Activated CD4-positive, alpha-beta memory T cell treated with anti-CD3 and anti-CD28 coated beads, Interleukin-2, amount 10 ng/mL, durations not matched to agents 7 days and 5 days (primary cell): Measurements from ENCODE around the gene QPCTL. TPM values are rescaled to one million over a fixed set of nuclear protein-coding genes. Genes with fewer than 3 reads are reported as not detected.
"Not testable (repeated sequence)": the region's sequence is repeated elsewhere in the genome, so short reads cannot be mapped to it uniquely, and the experiment has no call there.

Source experiments
- CTCF ChIA-PET: fragments of 350-600 bp; sonication (Branson Sonifier 250); formaldehyde crosslinking; loops from one replicate; lab custom pipeline; 2021; ENCODE audit warnings: antibody characterized with exemption, inconsistent platforms; lab: Charles Lee
- POLR2A ChIA-PET: fragments of 350-600 bp; sonication (Branson Sonifier 250); formaldehyde crosslinking; loops from one replicate; lab custom pipeline; 2021; ENCODE audit warnings: antibody characterized with exemption; lab: Charles Lee
- DNase-seq: peaks from one replicate; pipeline ENCODE4 v3.0.0-alpha.2; 2020
- H3K27ac Mint-ChIP-seq: one replicate; pipeline ENCODE4 v1.8.0; 2021; ENCODE audit warnings: mild to moderate bottlenecking, mixed read lengths
- H3K27me3 Mint-ChIP-seq: one replicate; pipeline ENCODE4 v1.8.0; 2021; ENCODE audit warnings: mixed read lengths
- H3K36me3 Mint-ChIP-seq: one replicate; pipeline ENCODE4 v1.8.0; 2021; ENCODE audit warnings: low read depth, mixed read lengths
- H3K4me1 Mint-ChIP-seq: one replicate; pipeline ENCODE4 v1.8.0; 2021; ENCODE audit warnings: mixed read lengths
- H3K4me3 Mint-ChIP-seq: one replicate; pipeline ENCODE4 v1.8.0; 2021; ENCODE audit warnings: mild to moderate bottlenecking, mixed read lengths
- H3K9me3 Mint-ChIP-seq: one replicate; pipeline ENCODE4 v1.8.0; 2021; ENCODE audit warnings: mixed read lengths
- total RNA-seq, 2 experiments: library from RNA; stranded (reverse); gene quantifications; one replicate each; pipeline ENCODE4 v1.2.3, GENCODE V29; 2021

The QPCTL gene
- total RNA-seq, 2 experiments from 2014 or later, result 9.1 to 11.9 TPM

DNA sequence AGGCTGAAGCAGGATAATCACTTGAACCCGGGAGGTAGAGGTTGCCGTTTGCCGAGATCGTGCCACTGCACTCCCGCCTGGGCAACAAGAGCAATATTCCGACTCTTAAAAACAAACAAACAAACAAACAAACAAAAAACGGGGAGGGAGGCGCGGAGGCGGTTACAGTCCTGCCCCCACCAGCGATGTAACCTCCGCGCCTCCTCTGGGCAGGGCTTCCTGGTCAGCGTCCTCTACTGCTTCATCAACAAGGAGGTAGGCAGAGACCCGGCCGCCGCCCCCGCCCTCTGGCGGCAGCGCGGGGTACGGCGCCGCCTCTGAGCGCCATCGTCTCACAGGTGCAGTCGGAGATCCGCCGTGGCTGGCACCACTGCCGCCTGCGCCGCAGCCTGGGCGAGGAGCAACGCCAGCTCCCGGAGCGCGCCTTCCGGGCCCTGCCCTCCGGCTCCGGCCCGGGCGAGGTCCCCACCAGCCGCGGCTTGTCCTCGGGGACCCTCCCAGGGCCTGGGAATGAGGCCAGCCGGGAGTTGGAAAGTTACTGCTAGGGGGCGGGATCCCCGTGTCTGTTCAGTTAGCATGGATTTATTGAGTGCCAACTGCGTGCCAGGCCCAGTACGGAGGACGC, 11.0 kb upstream of the QPCTL start:
- DNase-seq, result peak; percentile 93
- POLR2A ChIA-PET, result interaction anchor here (1.0 to 4.4 kb wide), 6 partner anchors 9 to 49 kb away, joined by 3 to 27 read pairs (median 6); partner anchors contain the start of genes QPCTL and SNRPD2

DNA sequence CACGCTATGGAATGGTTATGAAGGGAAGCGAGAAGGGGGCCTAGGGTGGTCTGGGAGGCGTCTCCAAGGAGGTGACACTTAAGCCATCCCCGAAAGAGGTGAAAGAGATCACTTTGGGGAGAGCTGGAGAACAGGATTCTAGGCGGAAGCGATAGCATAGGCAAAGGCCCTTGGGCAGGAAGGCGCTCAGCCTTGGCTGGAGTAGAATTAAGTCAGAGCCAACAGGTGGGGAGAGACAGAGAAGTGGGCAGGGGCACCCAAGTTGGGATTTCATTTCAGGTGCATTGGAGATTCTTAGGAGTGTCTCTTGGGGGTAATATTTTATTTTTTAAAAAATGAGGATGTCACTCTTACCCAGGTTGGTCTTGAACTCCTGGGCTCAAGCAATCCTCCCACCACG, 10.3 kb upstream of the QPCTL start:
- H3K4me1 Mint-ChIP-seq, result peaks cover 19% of the 10 kb centered on the region
- DNase-seq, result no peak
- POLR2A ChIA-PET, result interaction anchor here (1.0 to 4.4 kb wide), 4 partner anchors 8 to 48 kb away, joined by 3 to 27 read pairs (median 7); partner anchors contain the start of genes QPCTL and SNRPD2
- peaks cover 23% of the 10 kb centered on the region for H3K36me3 Mint-ChIP-seq
- CTCF ChIA-PET, result interaction anchor here (0.6 to 8.5 kb wide), 7 partner anchors 9 to 504 kb away, joined by 3 to 106 read pairs (median 3); partner anchors contain the start of genes BLOC1S3, QPCTL, SNRPD2 and TRAPPC6A
- peaks cover 6% of the 10 kb centered on the region for H3K27me3 Mint-ChIP-seq
- no peak overlapping the region for H3K27ac Mint-ChIP-seq
- no peak overlapping the region for H3K4me3 Mint-ChIP-seq
- H3K9me3 Mint-ChIP-seq, result no peaks in the 10 kb centered on the region

More for the DNA sequence above, 11.0 kb upstream of the QPCTL start:
- CTCF ChIA-PET, result interaction anchor here (0.6 to 8.5 kb wide), 10 partner anchors 10 to 503 kb away, joined by 3 to 106 read pairs (median 4); partner anchors contain the start of genes BLOC1S3, QPCTL, SNRPD2 and TRAPPC6A
- peak overlapping the region; percentile 76 for H3K27ac Mint-ChIP-seq
- H3K4me1 Mint-ChIP-seq, result peaks cover 23% of the 10 kb centered on the region
- peak overlapping the region; percentile 78 for H3K4me3 Mint-ChIP-seq
- peaks cover 6% of the 10 kb centered on the region for H3K27me3 Mint-ChIP-seq
- H3K9me3 Mint-ChIP-seq, result no peaks in the 10 kb centered on the region
- H3K36me3 Mint-ChIP-seq, result peaks cover 17% of the 10 kb centered on the region

DNA sequence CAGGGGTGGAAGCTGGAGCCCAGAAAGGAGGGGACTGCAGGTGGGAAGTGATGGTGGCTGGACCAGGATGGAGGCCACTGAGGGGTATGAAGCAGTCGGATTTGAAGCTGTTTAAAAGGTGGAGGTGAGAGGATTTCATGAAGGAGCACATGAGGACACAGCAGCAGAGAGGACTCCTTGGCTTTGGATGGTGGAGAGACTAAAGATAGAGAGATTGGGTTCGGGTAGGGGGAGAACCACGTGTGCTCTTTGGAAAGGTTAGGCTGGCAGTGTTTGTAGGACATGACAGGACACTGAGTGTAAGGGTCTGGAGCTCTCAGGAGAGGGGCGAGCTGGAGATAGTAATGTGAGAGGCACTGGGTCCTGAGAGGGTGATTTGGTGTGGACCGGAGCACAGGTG, 9.6 kb upstream of the QPCTL start:
- no peaks in the 10 kb centered on the region for H3K9me3 Mint-ChIP-seq
- H3K4me3 Mint-ChIP-seq, result no peak overlapping the region
- H3K27ac Mint-ChIP-seq, result no peak overlapping the region
- H3K4me1 Mint-ChIP-seq, result peaks cover 14% of the 10 kb centered on the region
- peaks cover 31% of the 10 kb centered on the region for H3K36me3 Mint-ChIP-seq
- DNase-seq, result no peak
- ChIA-PET CTCF (interaction anchor here (0.6 to 8.5 kb wide), 3 partner anchors 8 to 134 kb away, joined by 3 to 106 read pairs (median 4); partner anchors contain the start of genes QPCTL and SNRPD2), POLR2A (interaction anchor here (0.7 to 4.4 kb wide), 3 partner anchors 10 to 41 kb away, joined by 3 to 27 read pairs (median 3); partner anchors contain the start of genes QPCTL and SNRPD2)
- H3K27me3 Mint-ChIP-seq, result peaks cover 2% of the 10 kb centered on the region

DNA sequence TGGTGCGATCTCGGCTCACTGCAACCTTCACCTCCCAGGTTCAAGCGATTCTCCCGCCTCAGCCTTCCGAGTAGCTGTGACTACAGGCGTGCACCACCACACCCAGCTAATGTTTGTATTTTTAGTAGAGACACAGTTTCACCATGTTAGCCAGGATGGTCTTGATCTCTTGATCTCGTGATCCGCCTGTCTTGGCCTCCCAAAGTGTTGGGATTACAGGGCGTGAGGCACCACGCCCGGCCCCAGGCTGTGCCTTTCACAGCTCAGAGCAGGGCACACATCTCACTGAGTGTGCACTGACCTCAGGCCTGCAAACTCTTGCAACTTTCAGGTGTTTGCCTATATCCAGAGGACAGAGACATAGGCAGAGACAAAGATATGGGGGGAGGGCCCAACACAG, 7.4 kb upstream of the QPCTL start:
- POLR2A ChIA-PET, result not testable (repeated sequence)

DNA sequence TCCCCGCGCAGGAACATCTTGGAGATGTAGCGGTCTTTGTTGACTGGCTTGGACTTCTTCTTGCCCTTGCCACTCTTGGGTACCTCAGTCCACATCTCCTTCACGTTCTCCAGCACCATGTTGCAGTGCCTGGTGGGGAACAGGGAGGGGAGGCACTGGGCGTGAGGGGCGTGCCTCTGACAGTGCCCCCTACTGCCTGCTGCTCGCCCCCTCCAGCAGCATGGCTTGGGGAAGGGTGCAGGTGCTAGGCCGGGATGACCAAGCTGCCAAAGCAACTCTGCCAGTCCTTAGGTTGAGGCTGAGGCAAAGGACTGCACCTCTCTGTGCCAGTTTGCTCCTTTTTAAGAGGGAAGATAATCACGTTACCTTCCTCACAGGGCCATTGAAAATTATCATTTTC, 4.9 kb upstream of the QPCTL start:
- Mint-ChIP-seq H3K4me3 (no peak overlapping the region), H3K4me1 (peaks cover 19% of the 10 kb centered on the region), H3K9me3 (no peaks in the 10 kb centered on the region), H3K27me3 (no peaks in the 10 kb centered on the region), H3K27ac (no peak overlapping the region), H3K36me3 (peaks cover 47% of the 10 kb centered on the region)
- ChIA-PET CTCF (interaction anchor here (1.0 to 9.2 kb wide), 2 partner anchors 8 to 45 kb away, joined by 4 to 106 read pairs; no protein-coding TSS in a partner anchor), POLR2A (interaction anchor here (1.3 kb wide), 1 partner anchor 11 kb away, joined by 3 read pairs; no protein-coding TSS in a partner anchor)
- DNase-seq, result no peak

More for the DNA sequence above, 7.4 kb upstream of the QPCTL start:
- DNase-seq, CTCF ChIA-PET, H3K27me3 Mint-ChIP-seq, H3K9me3 Mint-ChIP-seq, H3K4me3 Mint-ChIP-seq, H3K27ac Mint-ChIP-seq: not testable (repeated sequence)
- H3K36me3 Mint-ChIP-seq, result peaks cover 43% of the 10 kb centered on the region
- peaks cover 18% of the 10 kb centered on the region for H3K4me1 Mint-ChIP-seq

DNA sequence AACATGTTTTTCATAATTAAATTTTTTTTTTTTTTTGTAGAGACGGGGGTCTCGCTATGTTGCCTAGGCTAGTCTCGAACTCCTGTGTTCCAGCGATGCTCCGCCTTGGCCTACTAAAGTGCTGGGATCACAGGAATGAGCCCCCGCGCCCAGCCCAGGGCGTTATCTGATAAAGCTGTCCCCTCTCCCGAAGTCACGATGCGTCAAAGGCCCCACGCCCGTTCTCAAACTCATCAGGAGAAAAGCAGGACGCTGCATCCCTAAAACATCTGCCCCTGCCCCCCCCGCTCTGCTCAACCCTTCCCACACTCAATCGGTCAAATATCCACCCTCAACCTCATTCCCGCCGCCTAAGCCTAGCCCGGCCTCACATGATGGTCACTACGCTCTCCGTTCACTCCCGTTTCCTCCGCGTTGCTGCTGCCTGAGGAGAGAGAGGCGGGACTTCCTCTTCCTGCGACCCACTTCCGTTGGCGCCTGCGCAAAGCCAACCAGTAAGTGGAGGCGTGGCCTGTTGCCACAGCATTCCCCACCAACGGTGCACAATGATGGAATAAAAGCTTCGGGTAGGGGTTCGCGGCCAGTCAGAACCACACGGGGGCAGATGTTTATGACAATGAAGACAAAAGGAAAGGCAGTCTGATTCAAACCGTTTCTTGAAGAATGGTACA, 815 bp upstream of the QPCTL start, which contains the start of gene SNRPD2:
Gene SNRPD2, minus strand, starts transcription at position 438 of the 671 bp plus-strand sequence. Its CDS starts 65 bp downstream, at position 373.
- Mint-ChIP-seq H3K36me3 (peaks cover 37% of the 10 kb centered on the region), H3K27me3 (no peaks in the 10 kb centered on the region), H3K4me1 (peaks cover 28% of the 10 kb centered on the region), H3K9me3 (no peaks in the 10 kb centered on the region), H3K4me3 (peak within 1 kb of the TSS; percentile 90), H3K27ac (peak within 1 kb of the TSS; percentile 89)
- CTCF ChIA-PET, result interaction anchor here (0.6 to 9.2 kb wide), 20 partner anchors 12 to 320 kb away, joined by 3 to 106 read pairs (median 4); partner anchors contain the start of genes EML2, FBXO46, FOXA3 and OPA3
- DNase-seq, result peak; percentile 94
- POLR2A ChIA-PET, result interaction anchor here (0.6 to 4.8 kb wide), 21 partner anchors 9 to 223 kb away, joined by 3 to 31 read pairs (median 4); partner anchors contain the start of genes OPA3, SIX5 and SYMPK

DNA sequence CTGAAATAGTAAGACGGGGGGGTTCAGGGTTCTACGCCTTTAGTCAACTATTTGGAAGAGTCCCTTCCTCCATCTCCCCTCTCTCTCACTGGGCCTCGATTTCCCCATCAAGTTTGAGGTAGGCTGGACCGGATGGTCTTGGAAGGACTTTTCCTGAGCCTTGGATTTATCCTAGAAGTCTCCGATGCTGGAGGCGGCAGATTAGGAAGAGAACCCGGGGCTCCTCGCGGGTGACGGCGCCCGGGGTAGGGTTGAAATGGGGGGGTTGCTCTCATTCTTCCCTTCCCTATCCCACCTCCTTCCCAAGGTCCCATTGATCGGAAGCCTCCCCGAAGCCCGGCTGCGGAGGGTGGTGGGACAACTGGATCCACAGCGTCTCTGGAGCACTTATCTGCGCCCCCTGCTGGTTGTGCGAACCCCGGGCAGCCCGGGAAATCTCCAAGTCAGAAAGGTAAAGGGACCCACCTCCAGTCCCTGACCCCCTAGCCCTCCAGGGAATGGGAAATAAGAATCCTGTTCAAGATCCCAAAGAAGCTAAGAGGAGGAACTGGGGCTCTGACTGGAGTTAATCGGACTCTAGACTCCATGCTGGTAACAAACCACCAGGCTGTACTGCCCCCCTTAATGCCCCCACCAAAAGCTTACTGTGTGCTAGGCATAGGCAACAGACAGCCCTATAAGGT, 781 bp downstream of the QPCTL start:
- Mint-ChIP-seq H3K27ac (peak overlapping the region; percentile 89), H3K4me1 (peaks cover 31% of the 10 kb centered on the region), H3K27me3 (no peaks in the 10 kb centered on the region), H3K4me3 (peak overlapping the region; percentile 90), H3K36me3 (peaks cover 28% of the 10 kb centered on the region), H3K9me3 (no peaks in the 10 kb centered on the region)
- POLR2A ChIA-PET, result interaction anchor here (0.5 to 4.8 kb wide), 18 partner anchors 11 to 302 kb away, joined by 3 to 31 read pairs (median 4); partner anchors contain the start of genes CCDC61, FBXO46, OPA3 and SIX5
- CTCF ChIA-PET, result interaction anchor here (0.6 to 9.2 kb wide), 31 partner anchors 8 to 964 kb away, joined by 3 to 106 read pairs (median 5); partner anchors contain the start of genes EML2, FBXO46, FOXA3 and OPA3
- peak; percentile 79 for DNase-seq

DNA sequence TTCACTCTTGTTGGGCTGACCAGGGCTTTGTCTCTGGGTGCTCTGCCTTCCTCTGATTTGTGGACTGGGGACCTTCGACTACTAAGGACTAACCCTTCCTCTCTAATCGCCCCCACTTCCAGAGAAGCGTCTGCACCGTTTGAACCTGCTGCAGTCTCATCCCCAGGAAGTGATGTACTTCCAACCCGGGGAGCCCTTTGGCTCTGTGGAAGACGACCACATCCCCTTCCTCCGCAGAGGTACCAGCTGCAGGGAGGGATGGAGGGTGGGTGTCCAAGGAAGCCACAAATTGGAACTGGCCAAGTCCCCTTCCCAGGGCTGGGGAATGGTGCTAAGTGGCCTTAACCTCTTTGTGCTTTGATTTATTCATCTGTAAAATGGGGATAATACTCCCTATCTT, 9.2 kb downstream of the QPCTL start:
- POLR2A ChIA-PET, result no interaction called here
- peaks cover 26% of the 10 kb centered on the region for H3K36me3 Mint-ChIP-seq
- H3K27ac Mint-ChIP-seq, result no peak overlapping the region
- no peak for DNase-seq
- H3K9me3 Mint-ChIP-seq, result no peaks in the 10 kb centered on the region
- H3K4me1 Mint-ChIP-seq, result peaks cover 13% of the 10 kb centered on the region
- H3K4me3 Mint-ChIP-seq, result no peak overlapping the region
- CTCF ChIA-PET, result interaction anchor here (0.6 to 1.4 kb wide), 3 partner anchors 9 to 68 kb away, joined by 3 to 5 read pairs (median 4); partner anchors contain the start of genes QPCTL and SIX5
- no peaks in the 10 kb centered on the region for H3K27me3 Mint-ChIP-seq

DNA sequence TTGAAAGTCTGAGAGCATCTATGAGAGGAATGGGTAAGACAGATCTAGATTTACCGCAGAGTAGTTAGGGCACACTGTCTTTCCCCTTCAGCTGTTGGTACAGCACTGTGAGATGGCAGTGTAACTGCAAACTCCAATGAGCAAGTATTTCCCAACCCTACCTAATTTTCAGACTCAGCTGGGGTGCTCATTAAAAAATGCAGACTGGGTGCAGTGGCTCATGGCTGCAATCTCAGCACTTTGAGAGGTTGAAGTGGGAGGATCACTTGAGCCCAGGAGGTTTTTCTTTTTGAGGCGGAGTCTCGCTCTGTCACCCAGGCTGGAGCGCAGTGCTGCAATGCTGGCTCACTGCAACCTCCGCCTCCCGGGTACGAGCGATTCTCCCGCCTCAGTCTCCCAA, 12.6 kb downstream of the QPCTL start:
- ChIA-PET CTCF (interaction anchor here (0.8 kb wide), 1 partner anchor 13 kb away, joined by 3 read pairs; the partner anchor contains the start of gene QPCTL), POLR2A (interaction anchor here (1.7 to 4.5 kb wide), 3 partner anchors 9 to 12 kb away, joined by 5 to 29 read pairs (median 15); partner anchors contain the start of genes QPCTL and SNRPD2)
- H3K27me3 Mint-ChIP-seq, result no peaks in the 10 kb centered on the region
- H3K4me1 Mint-ChIP-seq, result peaks cover 9% of the 10 kb centered on the region
- DNase-seq, result no peak
- H3K9me3 Mint-ChIP-seq, result no peaks in the 10 kb centered on the region
- H3K27ac Mint-ChIP-seq, result no peak overlapping the region
- peaks cover 27% of the 10 kb centered on the region for H3K36me3 Mint-ChIP-seq
- no peak overlapping the region for H3K4me3 Mint-ChIP-seq

DNA sequence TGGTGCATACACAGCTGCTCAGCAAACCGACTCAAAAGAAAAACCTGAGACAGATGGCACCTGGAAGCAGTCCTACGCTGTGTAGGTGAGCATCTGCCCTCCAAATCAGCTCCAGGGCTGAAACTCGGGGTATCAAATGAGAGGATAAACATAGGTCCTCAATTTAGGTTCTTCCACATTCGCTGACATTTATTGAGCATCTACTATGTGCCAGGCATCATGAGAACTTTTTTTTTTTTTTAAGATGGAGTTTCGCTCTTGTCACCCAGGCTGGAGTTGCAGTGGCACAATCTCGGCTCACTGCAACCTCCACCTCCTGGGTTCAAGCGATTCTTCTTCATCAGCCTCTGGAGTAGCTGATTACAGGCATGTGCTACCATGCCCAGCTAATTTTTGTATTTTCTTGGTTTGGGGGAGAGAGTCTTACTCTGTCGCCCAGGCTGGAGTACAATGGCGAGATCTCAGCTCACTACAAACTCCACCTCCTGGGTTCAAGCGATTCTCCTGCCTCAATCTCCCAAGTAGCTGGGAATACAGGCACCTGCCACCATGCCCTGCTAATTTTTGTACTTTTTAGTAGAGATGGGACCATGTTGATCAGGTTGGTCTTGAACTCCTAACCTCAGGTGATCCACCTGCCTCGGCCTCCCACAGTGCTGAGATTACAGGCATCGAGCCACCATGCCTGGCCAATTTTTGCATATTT, 13.4 kb downstream of the QPCTL start:
- Mint-ChIP-seq H3K27me3 (no peaks in the 10 kb centered on the region), H3K36me3 (peaks cover 34% of the 10 kb centered on the region), H3K4me1 (peaks cover 12% of the 10 kb centered on the region), H3K4me3 (no peak overlapping the region), H3K9me3 (no peaks in the 10 kb centered on the region), H3K27ac (no peak overlapping the region)
- DNase-seq, result no peak
- POLR2A ChIA-PET, result interaction anchor here (1.7 to 4.5 kb wide), 3 partner anchors 10 to 13 kb away, joined by 5 to 29 read pairs (median 15); partner anchors contain the start of genes QPCTL and SNRPD2
- CTCF ChIA-PET, result interaction anchor here (0.6 to 1.9 kb wide), 3 partner anchors 11 to 13 kb away, joined by 3 to 5 read pairs (median 3); partner anchors contain the start of gene QPCTL
